GM23248 (cell line): ENCODE results near the gene GLT8D2. TPM values are rescaled to one million over a fixed set of nuclear protein-coding genes. Genes with fewer than 3 reads are reported as not detected.

Source experiments
- DNase-seq: peaks from one replicate; pipeline ENCODE4 v3.0.0-alpha.2; 2015
- H2AFZ ChIP-seq: fragments of 200-600 bp; sonication (generic); 2 replicates; pipeline ENCODE4 v1.6.1; 2016; ENCODE audit warnings: antibody characterized with exemption
- H3F3A ChIP-seq: fragments of 200-600 bp; sonication (generic); 2 replicates; pipeline ENCODE4 v1.6.1; 2016; ENCODE audit warnings: mild to moderate bottlenecking, antibody characterized with exemption, mixed run types; ENCODE audit not compliant: insufficient read depth
- H3K27ac ChIP-seq: fragments of 200-600 bp; sonication (generic); 2 replicates; pipeline ENCODE4 v1.5.1; 2016; ENCODE audit warnings: mild to moderate bottlenecking
- H3K27me3 ChIP-seq: fragments of 200-600 bp; sonication (generic); replicated peaks from 2 replicates; pipeline ENCODE4 v1.6.1; 2016; ENCODE audit warnings: mild to moderate bottlenecking; ENCODE audit not compliant: insufficient read depth
- H3K36me3 ChIP-seq: fragments of 200-600 bp; sonication (generic); 2 replicates; pipeline ENCODE4 v1.6.1; 2016; ENCODE audit warnings: low read depth, mild to moderate bottlenecking
- H3K4me1 ChIP-seq: fragments of 200-600 bp; sonication (generic); 2 replicates; pipeline ENCODE4 v1.6.1; 2016; ENCODE audit warnings: mild to moderate bottlenecking; ENCODE audit not compliant: insufficient read depth
- H3K4me2 ChIP-seq: fragments of 200-600 bp; sonication (generic); one replicate; pipeline ENCODE4 v1.6.1; 2016; ENCODE audit warnings: mild to moderate bottlenecking; ENCODE audit not compliant: unreplicated experiment
- H3K4me3 ChIP-seq: fragments of 200-600 bp; sonication (generic); 2 replicates; pipeline ENCODE4 v1.5.1; 2016; ENCODE audit warnings: mild to moderate bottlenecking
- H3K79me2 ChIP-seq: fragments of 200-600 bp; sonication (generic); 2 replicates; pipeline ENCODE4 v1.6.1; 2016; ENCODE audit warnings: mild to moderate bottlenecking; ENCODE audit not compliant: insufficient read depth
- H3K9ac ChIP-seq: fragments of 200-600 bp; sonication (generic); 2 replicates; pipeline ENCODE4 v1.6.1; 2016; ENCODE audit warnings: mild to moderate bottlenecking
- H3K9me2 ChIP-seq: fragments of 200-600 bp; sonication (generic); 2 replicates; pipeline ENCODE4 v1.6.1; 2016; ENCODE audit warnings: mixed run types, mild to moderate bottlenecking, moderate library complexity; ENCODE audit not compliant: insufficient read depth
- H3K9me3 ChIP-seq: fragments of 200-600 bp; sonication (generic); one replicate; pipeline ENCODE4 v1.6.1; 2017; ENCODE audit warnings: low read depth
- H4K20me1 ChIP-seq: fragments of 200-600 bp; sonication (generic); 2 replicates; pipeline ENCODE4 v1.6.0; 2016; ENCODE audit not compliant: insufficient read depth
- EZH2 ChIP-seq: fragments of 200-600 bp; sonication (generic); IDR thresholded peaks from 2 replicates; pipeline ENCODE4 v1.6.1; 2018; ENCODE audit warnings: antibody characterized with exemption, mild to moderate bottlenecking; ENCODE audit not compliant: insufficient read depth, poor library complexity, severe bottlenecking
- EZH2phosphoT487 ChIP-seq: fragments of 200-600 bp; sonication (generic); IDR thresholded peaks from 2 replicates; pipeline ENCODE4 v1.6.1; 2018; ENCODE audit warnings: antibody characterized with exemption, moderate library complexity, mild to moderate bottlenecking, low read depth; ENCODE audit not compliant: insufficient read depth
- WGBS, 2 experiments: methylation state at CpG; one replicate each; pipeline ENCODE4 v1.1.6; 2015 to 2017; ENCODE audit warnings: low lambda C conversion rate in 2 of 2, low coverage in 1 of 2; ENCODE audit errors: missing lambda C conversion rate in 2 of 2; 5-methylcytosine and 5-hydroxymethylcytosine counted together
- in situ Hi-C: fragments of 300-500 bp; cut with MboI; formaldehyde crosslinking; loops from 2 replicates; pipeline ENCODE4 v1.15.0; 2020
- polyA plus RNA-seq: library from polyadenylated mRNA; unstranded; fragments of >200 nt; fragmentation: Nextera tagmentation; extraction: Ambion mirVana; gene quantifications from 2 replicates; pipeline ENCODE4 v1.2.1, GENCODE V29; 2016
- total RNA-seq: library from RNA; depleted of rRNA; stranded (reverse); fragments of >200 nt; shearing (Covaris generic); gene quantifications from 2 replicates; pipeline ENCODE4 v1.2.3, GENCODE V29; 2014

Gene GLT8D2
- total and polyA plus RNA-seq, 2 experiments from 2014 or later, result 58.6 to 99.2 TPM

DNA sequence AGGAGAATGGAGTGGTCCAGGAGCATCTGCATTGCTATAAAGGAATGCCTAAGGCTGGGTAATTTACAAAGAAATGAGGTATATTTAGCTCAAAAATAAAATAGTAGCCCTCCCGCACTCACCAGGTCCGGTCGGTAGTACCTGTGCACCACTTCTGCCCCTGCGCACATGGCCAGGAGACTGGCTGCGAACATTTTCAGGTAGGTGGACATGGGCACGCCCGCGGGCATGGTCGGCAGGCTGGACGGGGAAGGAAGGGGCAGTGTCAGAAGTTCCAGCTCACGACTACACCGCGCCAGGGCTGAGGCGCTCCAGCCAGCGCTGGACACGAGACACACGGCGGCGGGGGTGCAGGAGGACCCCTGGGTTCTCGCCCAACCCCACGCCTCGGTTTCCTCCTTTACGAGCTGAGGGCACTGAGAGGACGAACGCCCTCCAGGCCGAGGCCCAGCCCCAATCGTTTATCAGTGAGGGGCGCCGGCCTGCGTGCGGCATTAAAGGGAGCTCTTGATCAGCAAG lies 93.4 kb downstream of the GLT8D2 start:
- Histone ChIP-seq H2AFZ (peak overlapping the region; percentile 97), H3K4me3 (peak overlapping the region; percentile 88), H3K9me3 (no peaks in the 10 kb centered on the region), H3K27me3 (no peaks in the 10 kb centered on the region), H3K4me2 (peak overlapping the region; percentile 98), H4K20me1 (no peaks in the 10 kb centered on the region), H3F3A (peaks cover 30% of the 10 kb centered on the region), H3K4me1 (peaks cover 12% of the 10 kb centered on the region), H3K79me2 (peaks cover 43% of the 10 kb centered on the region), H3K36me3 (peaks cover 6% of the 10 kb centered on the region), H3K9me2 (no peaks in the 10 kb centered on the region), H3K9ac (peak overlapping the region; percentile 86), H3K27ac (peak overlapping the region; percentile 97)
- WGBS, 2 experiments, result 0 to 2% methylated on average over 30 to 31 of the region's 31 CpGs
- TF ChIP-seq EZH2phosphoT487 (no peak), EZH2 (no peak)
- DNase-seq, result no peak
- in situ Hi-C loops, result no loop called here

DNA sequence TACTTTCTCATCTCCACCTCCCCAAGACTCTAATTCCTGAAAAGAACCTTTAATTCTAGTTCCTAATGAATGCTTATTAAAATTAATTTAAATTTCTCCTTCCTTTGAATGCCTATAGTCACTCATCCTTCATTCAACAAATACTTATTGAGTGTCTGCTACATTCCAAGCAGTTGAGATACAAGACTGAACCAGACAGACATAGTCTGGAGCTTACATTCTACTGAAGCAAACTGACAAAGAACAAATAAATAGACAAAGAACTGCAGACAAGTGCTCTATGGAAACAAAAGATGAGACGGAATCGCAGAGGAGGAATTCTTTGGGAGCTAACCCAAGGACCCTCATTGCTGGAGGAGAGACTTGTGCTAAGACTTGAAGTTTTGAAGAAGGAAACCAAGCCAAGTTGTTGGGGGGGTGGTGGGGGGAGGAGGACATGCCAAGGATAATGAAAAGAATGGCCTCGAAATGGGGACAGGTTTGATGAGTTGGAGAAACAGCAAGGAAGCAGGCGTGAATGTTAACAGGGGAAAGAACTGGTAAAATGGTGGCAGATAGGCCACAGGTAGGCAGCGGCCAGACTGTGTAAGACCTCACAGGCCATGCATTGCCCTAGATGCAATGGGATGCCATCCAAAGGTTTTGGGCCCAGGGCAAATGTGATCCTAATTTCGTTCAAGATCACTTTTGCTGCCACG lies 94.0 kb downstream of the GLT8D2 start:
- peaks cover 12% of the 10 kb centered on the region for H3K4me1 ChIP-seq
- H3K79me2 ChIP-seq, result peaks cover 48% of the 10 kb centered on the region

DNA sequence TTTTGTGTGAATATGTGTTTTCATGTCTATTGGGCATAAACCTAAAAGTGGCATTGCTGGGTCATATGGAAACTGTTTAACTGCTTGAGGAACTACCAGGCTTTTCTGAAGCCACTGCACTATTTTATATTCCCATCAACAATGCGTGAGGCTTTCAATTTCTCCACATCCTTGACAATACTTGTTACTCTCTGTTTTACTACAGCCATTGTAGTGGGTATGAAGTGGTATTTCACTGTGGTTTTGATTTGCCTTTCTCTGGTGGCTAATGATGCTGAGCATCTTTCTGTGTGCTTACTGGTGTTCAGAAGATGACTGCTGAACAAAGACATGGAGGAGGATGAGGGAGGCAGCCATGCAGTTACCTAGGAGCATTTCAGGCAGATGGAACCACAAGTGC lies 97.5 kb downstream of the GLT8D2 start:
- Histone ChIP-seq H3K79me2 (peaks cover 61% of the 10 kb centered on the region), H3K27me3 (no peaks in the 10 kb centered on the region), H3F3A (peaks cover 52% of the 10 kb centered on the region), H3K9me2 (no peaks in the 10 kb centered on the region), H3K9ac (no peak overlapping the region), H3K36me3 (peaks cover 42% of the 10 kb centered on the region), H3K4me1 (peaks cover 10% of the 10 kb centered on the region), H4K20me1 (no peaks in the 10 kb centered on the region), H2AFZ (no peak overlapping the region), H3K4me3 (no peak overlapping the region), H3K27ac (no peak overlapping the region), H3K9me3 (no peaks in the 10 kb centered on the region), H3K4me2 (no peak overlapping the region)
- TF ChIP-seq EZH2 (no peak), EZH2phosphoT487 (no peak)
- 51 to 70% methylated on average over 1 of the region's 1 CpG for WGBS, 2 experiments
- in situ Hi-C loops, result no loop called here
- no peak for DNase-seq

More for the DNA sequence above, 94.0 kb downstream of the GLT8D2 start:
- peak overlapping the region; percentile 86 for H3K9ac ChIP-seq
- no peaks in the 10 kb centered on the region for H4K20me1 ChIP-seq
- in situ Hi-C loops, result no loop called here
- peak overlapping the region; percentile 88 for H3K4me3 ChIP-seq
- 2 to 12% methylated on average over 6 to 7 of the region's 7 CpGs for WGBS, 2 experiments
- no peak for TF ChIP-seq EZH2
- no peak for TF ChIP-seq EZH2phosphoT487
- DNase-seq, result peak; percentile 40
- no peaks in the 10 kb centered on the region for H3K9me2 ChIP-seq
- peaks cover 13% of the 10 kb centered on the region for H3K36me3 ChIP-seq
- peak overlapping the region; percentile 98 for H3K4me2 ChIP-seq
- peak overlapping the region; percentile 97 for H3K27ac ChIP-seq
- no peaks in the 10 kb centered on the region for H3K9me3 ChIP-seq
- H2AFZ ChIP-seq, result peak overlapping the region; percentile 97
- peaks cover 35% of the 10 kb centered on the region for H3F3A ChIP-seq
- no peaks in the 10 kb centered on the region for H3K27me3 ChIP-seq

DNA sequence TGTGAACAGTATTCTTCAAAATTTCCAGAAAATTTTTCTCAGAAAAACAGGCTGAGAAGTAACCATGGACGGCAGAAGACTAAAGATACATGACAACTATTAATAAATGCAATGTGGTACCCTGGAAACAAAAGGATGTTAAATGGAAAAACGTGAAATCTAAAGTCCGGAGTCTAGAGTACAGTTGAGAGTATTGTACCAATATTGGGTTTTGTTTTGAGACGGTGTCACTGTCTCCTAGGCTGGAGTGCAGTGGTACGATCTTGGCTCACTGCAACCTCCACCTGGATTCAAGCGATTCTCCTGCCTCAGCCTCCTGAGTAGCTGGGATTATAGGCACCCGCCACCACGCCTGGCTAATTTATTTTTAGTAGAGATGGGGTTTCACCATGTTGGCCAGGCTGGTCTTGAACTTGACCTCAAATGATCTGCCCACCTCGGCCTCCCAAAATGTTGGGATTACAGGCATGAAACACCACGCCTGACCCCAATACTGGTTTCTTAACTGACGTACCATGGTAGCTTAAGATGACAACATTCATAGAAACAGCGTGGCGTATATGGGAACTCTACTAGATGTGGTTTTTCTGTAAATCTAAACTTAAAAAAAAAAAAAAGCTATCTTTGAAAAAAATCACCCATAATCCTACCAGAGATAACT lies 101.1 kb downstream of the GLT8D2 start:
- Histone ChIP-seq H3K27ac (no peak overlapping the region), H3K9me2 (no peaks in the 10 kb centered on the region), H3K4me3 (no peak overlapping the region), H3K79me2 (peaks cover 40% of the 10 kb centered on the region), H2AFZ (no peak overlapping the region), H4K20me1 (no peaks in the 10 kb centered on the region), H3K9ac (no peak overlapping the region), H3K4me1 (no peaks in the 10 kb centered on the region), H3K4me2 (no peak overlapping the region), H3K36me3 (peaks cover 79% of the 10 kb centered on the region), H3K9me3 (no peaks in the 10 kb centered on the region), H3K27me3 (no peaks in the 10 kb centered on the region), H3F3A (peaks cover 84% of the 10 kb centered on the region)
- no peak for TF ChIP-seq EZH2
- no peak for TF ChIP-seq EZH2phosphoT487
- DNase-seq, result no peak
- 80% methylated on average over 13 of the region's 13 CpGs for WGBS, 2 experiments
- in situ Hi-C loops, result no loop called here
